Measurements from ENCODE around the gene FREM1. TPM values are rescaled to one million over a fixed set of nuclear protein-coding genes. Genes with fewer than 3 reads are reported as not detected.

Gene FREM1
- total and polyA plus RNA-seq, 8 donors: 4.6 to 19.8 (median 8.2) TPM

DNA sequence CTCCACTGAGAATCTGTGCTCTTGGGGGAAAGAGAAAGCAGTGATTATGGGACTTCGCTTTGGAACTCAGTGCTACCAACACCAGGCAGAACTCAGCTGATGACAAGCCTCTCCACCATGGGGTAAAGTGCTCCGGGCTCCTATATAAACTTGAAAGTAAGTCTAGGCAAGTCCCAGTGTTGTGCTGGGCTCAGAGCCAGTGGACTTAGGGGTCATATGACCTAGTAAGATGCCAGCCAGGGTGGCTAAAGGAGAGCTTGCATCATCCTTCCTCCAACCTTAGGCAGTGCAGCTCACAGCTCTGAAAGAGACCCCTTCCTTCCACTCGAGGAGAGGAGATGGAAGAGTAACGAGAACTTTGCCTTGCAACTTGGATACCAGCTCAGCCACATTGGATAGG lies 35.1 kb upstream of the FREM1 start:
- Histone ChIP-seq H3K27ac (no peak overlapping the region), H3K4me3 (no peak overlapping the region), H3K9me3 (no peaks in the 10 kb centered on the region), H3K27me3 (no peaks in the 10 kb centered on the region), H3K4me1 (no peaks in the 10 kb centered on the region), H3K36me3 (no peaks in the 10 kb centered on the region)
- no peak for DNase-seq
- intact Hi-C loops (cut with DNase I): no loop called here
- ATAC-seq: no peak
- TF ChIP-seq, protein P1, sequence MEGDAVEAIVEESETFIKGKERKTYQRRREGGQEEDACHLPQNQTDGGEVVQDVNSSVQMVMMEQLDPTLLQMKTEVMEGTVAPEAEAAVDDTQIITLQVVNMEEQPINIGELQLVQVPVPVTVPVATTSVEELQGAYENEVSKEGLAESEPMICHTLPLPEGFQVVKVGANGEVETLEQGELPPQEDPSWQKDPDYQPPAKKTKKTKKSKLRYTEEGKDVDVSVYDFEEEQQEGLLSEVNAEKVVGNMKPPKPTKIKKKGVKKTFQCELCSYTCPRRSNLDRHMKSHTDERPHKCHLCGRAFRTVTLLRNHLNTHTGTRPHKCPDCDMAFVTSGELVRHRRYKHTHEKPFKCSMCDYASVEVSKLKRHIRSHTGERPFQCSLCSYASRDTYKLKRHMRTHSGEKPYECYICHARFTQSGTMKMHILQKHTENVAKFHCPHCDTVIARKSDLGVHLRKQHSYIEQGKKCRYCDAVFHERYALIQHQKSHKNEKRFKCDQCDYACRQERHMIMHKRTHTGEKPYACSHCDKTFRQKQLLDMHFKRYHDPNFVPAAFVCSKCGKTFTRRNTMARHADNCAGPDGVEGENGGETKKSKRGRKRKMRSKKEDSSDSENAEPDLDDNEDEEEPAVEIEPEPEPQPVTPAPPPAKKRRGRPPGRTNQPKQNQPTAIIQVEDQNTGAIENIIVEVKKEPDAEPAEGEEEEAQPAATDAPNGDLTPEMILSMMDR (IDR thresholded peaks at IDR 0.05): no peak
- no peak for FAIRE-seq
- 88% methylated on average over 4 of the region's 4 CpGs for WGBS, 2 donors

DNA sequence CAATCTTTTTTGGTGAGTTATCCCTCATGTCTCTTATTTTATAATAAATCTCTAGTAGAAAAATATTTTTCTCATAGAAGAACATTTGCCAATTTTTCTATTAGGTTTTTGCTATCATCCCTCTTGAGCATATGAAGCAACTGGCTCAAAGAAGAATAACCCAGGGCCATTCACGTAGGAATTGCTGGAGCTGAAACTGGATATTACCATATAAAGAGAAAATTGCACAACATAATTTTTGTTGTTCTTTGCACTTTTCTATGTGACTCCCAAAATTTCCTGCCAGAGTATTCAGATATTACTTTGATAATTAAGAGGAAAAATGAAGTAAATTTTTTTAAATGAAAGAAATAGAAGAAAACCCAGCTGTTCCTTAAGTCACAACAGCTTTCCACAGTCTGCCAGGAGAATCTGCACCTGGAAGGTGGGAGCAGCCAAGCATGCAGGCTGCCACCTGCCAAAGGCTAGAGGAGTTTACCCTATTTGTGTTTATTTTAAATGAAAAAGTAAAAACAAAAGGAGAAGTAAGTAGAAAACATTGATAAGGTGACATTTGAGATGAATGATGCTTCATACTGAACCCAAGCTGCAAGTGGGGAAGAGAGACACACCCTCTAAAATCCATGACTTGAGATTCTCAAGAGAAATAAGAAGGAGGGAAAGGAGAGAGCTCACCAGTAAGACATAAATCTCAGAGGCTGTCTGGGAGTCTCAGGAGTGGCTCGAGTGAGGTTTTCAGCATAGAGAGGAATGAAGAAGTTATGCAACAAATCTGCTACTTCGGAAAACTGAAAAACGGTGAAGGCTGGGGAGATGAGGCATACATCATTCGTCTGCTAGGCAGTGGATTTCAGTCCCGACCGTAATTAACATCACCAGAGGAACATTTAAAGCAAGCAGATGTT lies 31.5 kb upstream of the FREM1 start:
- Histone ChIP-seq H3K36me3 (no peaks in the 10 kb centered on the region), H3K4me1 (no peaks in the 10 kb centered on the region), H3K27me3 (no peaks in the 10 kb centered on the region), H3K27ac (no peak overlapping the region), H3K9me3 (no peaks in the 10 kb centered on the region), H3K4me3 (no peak overlapping the region)
- DNase-seq: no peak
- TF ChIP-seq, protein P1 (IDR thresholded peaks at IDR 0.05): no peak
- no peak for FAIRE-seq
- intact Hi-C loops (cut with DNase I): no loop called here
- WGBS, 2 donors: 66 to 72% methylated on average over 7 of the region's 7 CpGs
- ATAC-seq: peak in 3 of 4 donors; percentile 26 to 46 (median 40)

DNA sequence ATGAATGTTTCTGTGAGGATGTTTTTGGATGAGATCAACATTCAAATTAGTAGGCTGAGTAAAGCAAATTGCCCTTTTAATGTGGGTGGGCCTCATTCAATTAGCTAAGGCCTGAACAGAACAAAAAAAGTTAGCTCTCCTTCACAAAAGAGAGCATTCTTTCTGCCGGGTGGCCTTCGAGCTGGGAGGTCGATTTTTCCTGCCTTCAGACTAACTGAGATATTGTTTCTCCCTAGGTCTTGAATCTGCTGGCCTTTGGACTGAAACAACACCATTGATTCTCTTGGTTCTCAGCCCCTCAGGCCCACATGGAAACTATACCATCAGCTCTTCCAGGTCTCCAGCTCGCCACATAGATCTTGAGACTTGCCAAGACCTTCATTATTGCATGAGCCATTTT lies 29.1 kb upstream of the FREM1 start:
- no peak for ATAC-seq
- no peaks in the 10 kb centered on the region for H3K9me3 ChIP-seq
- 83 to 88% methylated on average over 4 of the region's 4 CpGs for WGBS, 2 donors
- H3K4me1 ChIP-seq: no peaks in the 10 kb centered on the region
- H3K27me3 ChIP-seq: no peaks in the 10 kb centered on the region
- no peak for DNase-seq
- no peak overlapping the region for H3K4me3 ChIP-seq
- intact Hi-C loops (cut with DNase I): no loop called here
- no peaks in the 10 kb centered on the region for H3K36me3 ChIP-seq
- H3K27ac ChIP-seq: no peak overlapping the region
- FAIRE-seq: no peak
- TF ChIP-seq, protein P1 (IDR thresholded peaks at IDR 0.05): no peak

GRCh38 chr9:14937216-14937615 lies 27.0 kb upstream of the FREM1 start:
- H3K27ac ChIP-seq: no peak overlapping the region
- TF ChIP-seq, protein P1 (IDR thresholded peaks at IDR 0.05): no peak
- DNase-seq: no peak
- H3K9me3 ChIP-seq: no peaks in the 10 kb centered on the region
- no peaks in the 10 kb centered on the region for H3K4me1 ChIP-seq
- no peak for ATAC-seq
- H3K4me3 ChIP-seq: no peak overlapping the region
- FAIRE-seq: no peak
- intact Hi-C loops (cut with DNase I): no loop called here
- 92 to 93% methylated on average over 2 of the region's 2 CpGs for WGBS, 2 donors
- no peaks in the 10 kb centered on the region for H3K36me3 ChIP-seq
- no peaks in the 10 kb centered on the region for H3K27me3 ChIP-seq

GRCh38 chr9:14936491-14936890 lies 26.3 kb upstream of the FREM1 start:
- 84 to 89% methylated on average over 4 of the region's 4 CpGs for WGBS, 2 donors
- FAIRE-seq: no peak
- H3K4me1 ChIP-seq: no peaks in the 10 kb centered on the region
- no peak for DNase-seq
- no peaks in the 10 kb centered on the region for H3K27me3 ChIP-seq
- TF ChIP-seq, protein P1 (IDR thresholded peaks at IDR 0.05): no peak
- no peak overlapping the region for H3K27ac ChIP-seq
- ATAC-seq: no peak
- no peak overlapping the region for H3K4me3 ChIP-seq
- no peaks in the 10 kb centered on the region for H3K36me3 ChIP-seq
- H3K9me3 ChIP-seq: no peaks in the 10 kb centered on the region
- intact Hi-C loops (cut with DNase I): no loop called here
